KMS-11 (cell line): ENCODE data around the gene FGGY.

Experiments used
- H2AFZ ChIP-seq: fragments of 200-600 bp; sonication (generic); 2 replicates; pipeline ENCODE4 v1.6.1; 2016; ENCODE audit warnings: antibody characterized with exemption, mixed run types, low read depth
- H3K27ac ChIP-seq: fragments of 200-600 bp; sonication (generic); 2 replicates; pipeline ENCODE4 v1.6.1; 2016; ENCODE audit warnings: mild to moderate bottlenecking, mixed run types
- H3K27me3 ChIP-seq: fragments of 200-600 bp; sonication (generic); 2 replicates; pipeline ENCODE4 v1.6.1; 2017; ENCODE audit warnings: mild to moderate bottlenecking, low read depth, mixed run types, moderate library complexity; ENCODE audit not compliant: insufficient read depth
- H3K36me3 ChIP-seq: fragments of 200-600 bp; sonication (generic); 2 replicates; pipeline ENCODE4 v1.6.1; 2017; ENCODE audit warnings: mild to moderate bottlenecking, mixed run types; ENCODE audit not compliant: insufficient read depth
- H3K4me1 ChIP-seq: fragments of 200-600 bp; sonication (generic); 2 replicates; pipeline ENCODE4 v1.6.1; 2016; ENCODE audit warnings: mild to moderate bottlenecking, low read depth, mixed run types; ENCODE audit not compliant: poor library complexity, severe bottlenecking
- H3K4me2 ChIP-seq: fragments of 200-600 bp; sonication (generic); 2 replicates; pipeline ENCODE4 v1.7.0; 2016; ENCODE audit warnings: mild to moderate bottlenecking, mixed run types
- H3K4me3 ChIP-seq: fragments of 200-600 bp; sonication (generic); IDR thresholded peaks from 2 replicates; pipeline ENCODE4 v1.6.1; 2017; ENCODE audit warnings: low read depth, low read length, mixed read lengths; ENCODE audit not compliant: insufficient read depth
- H3K79me2 ChIP-seq: fragments of 200-600 bp; sonication (generic); 2 replicates; pipeline ENCODE4 v1.6.1; 2016; ENCODE audit warnings: low read depth, mixed run types; ENCODE audit not compliant: insufficient read depth
- H3K9ac ChIP-seq: fragments of 200-600 bp; sonication (generic); 2 replicates; pipeline ENCODE4 v1.6.1; 2016; ENCODE audit warnings: mild to moderate bottlenecking, mixed run types
- H4K20me1 ChIP-seq: fragments of 200-600 bp; sonication (generic); 2 replicates; pipeline ENCODE4 v1.6.1; 2016; ENCODE audit warnings: mild to moderate bottlenecking, mixed run types; ENCODE audit not compliant: insufficient read depth
- TF ChIP-seq, protein P1 (sequence below): fragments of 200-600 bp; sonication (generic); conservative IDR thresholded peaks from 2 replicates; pipeline ENCODE4 v1.6.1; 2017; ENCODE audit warnings: low read depth, mild to moderate bottlenecking, antibody characterized with exemption, low read length, moderate library complexity, mixed read lengths

Gene FGGY

DNA sequence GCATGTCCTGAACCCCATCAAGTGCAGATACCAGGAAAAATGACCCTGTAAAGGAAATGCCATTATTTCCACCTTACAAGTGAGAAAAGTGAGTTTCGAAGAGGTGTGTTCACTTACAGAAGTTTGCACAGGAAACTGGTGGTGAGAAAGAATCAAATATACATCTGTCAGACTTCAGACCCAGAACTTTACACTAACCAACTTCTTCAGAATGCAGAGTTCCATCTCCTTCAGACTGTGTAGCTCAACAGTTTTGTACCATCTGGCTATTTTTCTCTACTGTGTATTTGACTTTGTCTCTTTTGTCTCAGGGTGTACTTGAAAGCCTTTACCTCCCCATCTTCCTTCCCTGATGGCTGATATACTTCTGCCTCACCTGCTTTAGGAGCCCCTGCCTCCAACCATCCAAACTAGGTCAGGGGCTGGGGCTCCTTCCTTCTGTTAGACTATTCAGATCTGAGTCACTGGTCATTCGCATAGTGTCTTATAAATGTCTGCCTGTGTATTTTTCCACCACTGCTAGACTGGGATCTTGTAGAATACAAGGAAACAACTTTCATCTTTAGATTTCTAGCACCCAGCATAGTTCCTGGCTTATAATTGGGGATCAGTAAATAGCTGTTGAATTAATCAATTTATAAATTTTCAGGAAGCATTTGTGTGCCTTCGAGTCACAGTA lies 247.9 kb downstream of the FGGY start:
- Histone ChIP-seq H2AFZ (no peak overlapping the region), H3K4me3 (no peak overlapping the region), H3K36me3 (no peaks in the 10 kb centered on the region), H3K79me2 (no peaks in the 10 kb centered on the region), H3K4me1 (no peaks in the 10 kb centered on the region), H4K20me1 (no peaks in the 10 kb centered on the region), H3K27ac (no peak overlapping the region), H3K4me2 (no peak overlapping the region), H3K27me3 (no peaks in the 10 kb centered on the region), H3K9ac (no peak overlapping the region)
- TF ChIP-seq, protein P1, sequence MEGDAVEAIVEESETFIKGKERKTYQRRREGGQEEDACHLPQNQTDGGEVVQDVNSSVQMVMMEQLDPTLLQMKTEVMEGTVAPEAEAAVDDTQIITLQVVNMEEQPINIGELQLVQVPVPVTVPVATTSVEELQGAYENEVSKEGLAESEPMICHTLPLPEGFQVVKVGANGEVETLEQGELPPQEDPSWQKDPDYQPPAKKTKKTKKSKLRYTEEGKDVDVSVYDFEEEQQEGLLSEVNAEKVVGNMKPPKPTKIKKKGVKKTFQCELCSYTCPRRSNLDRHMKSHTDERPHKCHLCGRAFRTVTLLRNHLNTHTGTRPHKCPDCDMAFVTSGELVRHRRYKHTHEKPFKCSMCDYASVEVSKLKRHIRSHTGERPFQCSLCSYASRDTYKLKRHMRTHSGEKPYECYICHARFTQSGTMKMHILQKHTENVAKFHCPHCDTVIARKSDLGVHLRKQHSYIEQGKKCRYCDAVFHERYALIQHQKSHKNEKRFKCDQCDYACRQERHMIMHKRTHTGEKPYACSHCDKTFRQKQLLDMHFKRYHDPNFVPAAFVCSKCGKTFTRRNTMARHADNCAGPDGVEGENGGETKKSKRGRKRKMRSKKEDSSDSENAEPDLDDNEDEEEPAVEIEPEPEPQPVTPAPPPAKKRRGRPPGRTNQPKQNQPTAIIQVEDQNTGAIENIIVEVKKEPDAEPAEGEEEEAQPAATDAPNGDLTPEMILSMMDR, result no peak

DNA sequence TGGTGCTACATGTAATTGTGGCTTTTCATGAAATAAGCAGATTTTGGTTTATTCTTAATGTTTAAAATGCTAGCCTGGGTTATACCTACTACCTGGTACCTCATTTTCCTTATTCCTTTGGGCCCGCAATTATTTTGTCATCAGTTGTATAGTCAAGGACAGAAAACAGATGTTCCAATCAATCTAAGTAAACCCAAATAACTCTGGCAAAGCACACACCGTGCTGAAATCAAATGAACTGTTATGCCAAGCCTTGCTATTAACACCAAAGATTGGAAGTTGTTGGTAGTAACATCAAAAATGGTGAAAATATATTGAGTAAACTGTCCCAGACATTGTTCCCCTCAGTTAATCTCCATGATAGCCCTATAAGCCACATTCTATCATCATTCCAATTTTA lies 248.9 kb downstream of the FGGY start:
- Histone ChIP-seq H3K27ac (no peak overlapping the region), H3K79me2 (no peaks in the 10 kb centered on the region), H3K4me1 (no peaks in the 10 kb centered on the region), H3K9ac (no peak overlapping the region), H3K36me3 (no peaks in the 10 kb centered on the region), H3K4me2 (no peak overlapping the region), H3K27me3 (no peaks in the 10 kb centered on the region), H3K4me3 (no peak overlapping the region), H4K20me1 (no peaks in the 10 kb centered on the region), H2AFZ (no peak overlapping the region)
- TF ChIP-seq, protein P1, result no peak

DNA sequence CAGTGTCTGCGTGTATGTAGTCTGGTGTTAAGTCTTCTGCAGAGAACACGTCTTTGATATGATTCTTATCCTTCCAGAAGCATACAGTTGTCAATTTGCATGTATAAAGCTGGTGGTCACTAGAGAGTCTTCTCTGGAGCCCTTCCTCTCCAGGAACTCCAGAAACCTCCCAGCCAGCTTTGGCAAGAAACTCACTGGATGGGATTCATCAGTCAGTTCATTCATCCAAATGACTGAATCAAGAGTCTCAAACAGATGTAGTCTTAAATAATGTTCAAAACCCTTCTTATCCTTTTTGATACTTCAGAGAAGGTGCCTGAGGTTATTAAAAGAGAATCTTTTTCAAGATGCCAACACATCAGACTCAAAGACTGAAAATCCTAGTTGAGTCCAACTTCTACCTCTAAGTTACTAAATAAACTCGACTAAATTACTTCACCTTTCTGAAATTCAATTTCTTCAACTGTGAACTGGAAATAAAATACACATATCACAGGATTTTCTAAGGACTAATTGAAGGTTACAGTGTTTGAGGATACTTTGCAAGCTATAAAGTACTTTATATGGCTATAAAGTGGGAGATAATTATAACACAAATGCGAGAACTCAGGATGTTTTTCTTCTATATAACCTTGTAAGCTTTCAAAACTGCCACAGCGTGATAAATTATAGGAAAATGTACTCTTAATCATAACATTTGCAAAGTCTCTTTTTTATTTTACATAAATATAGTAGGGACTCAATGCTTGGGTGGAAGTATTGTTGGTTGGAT lies 252.4 kb downstream of the FGGY start:
- H3K4me3 ChIP-seq, result no peak overlapping the region
- H3K4me2 ChIP-seq, result no peak overlapping the region
- H3K4me1 ChIP-seq, result no peaks in the 10 kb centered on the region
- TF ChIP-seq, protein P1, result no peak
- H2AFZ ChIP-seq, result no peak overlapping the region
- H3K79me2 ChIP-seq, result no peaks in the 10 kb centered on the region
- H3K27ac ChIP-seq, result no peak overlapping the region
- H3K9ac ChIP-seq, result no peak overlapping the region
- H3K27me3 ChIP-seq, result no peaks in the 10 kb centered on the region
- no peaks in the 10 kb centered on the region for H3K36me3 ChIP-seq
- H4K20me1 ChIP-seq, result no peaks in the 10 kb centered on the region

DNA sequence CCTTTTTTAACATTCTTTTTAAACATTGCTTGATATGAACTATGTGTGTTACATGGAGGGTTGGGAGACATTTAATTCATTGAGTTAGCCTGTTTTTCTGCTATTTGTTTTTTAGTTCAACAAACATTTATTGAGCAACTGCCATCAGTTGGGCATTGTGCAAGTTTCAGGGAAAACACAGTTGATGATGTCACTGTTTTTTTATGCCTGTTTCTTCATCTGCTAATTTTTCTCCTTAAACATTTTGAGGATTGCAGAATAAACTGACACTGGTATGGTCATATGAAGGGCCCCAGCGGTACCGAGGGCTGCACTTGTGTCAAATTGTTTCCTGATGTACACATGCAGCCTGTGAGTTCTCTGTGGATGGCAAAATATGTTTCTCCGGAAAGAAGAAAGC lies 253.0 kb downstream of the FGGY start:
- Histone ChIP-seq H3K9ac (no peak overlapping the region), H3K36me3 (no peaks in the 10 kb centered on the region), H3K4me3 (no peak overlapping the region), H3K4me1 (no peaks in the 10 kb centered on the region), H3K27me3 (no peaks in the 10 kb centered on the region), H2AFZ (no peak overlapping the region), H3K79me2 (no peaks in the 10 kb centered on the region), H3K27ac (no peak overlapping the region), H3K4me2 (no peak overlapping the region), H4K20me1 (no peaks in the 10 kb centered on the region)
- TF ChIP-seq, protein P1, result no peak
